ENCODE measurements around the gene CIB1. TPM values are rescaled to one million over a fixed set of nuclear protein-coding genes. Genes with fewer than 3 reads are reported as not detected.

Gene CIB1
- total RNA-seq, 2 experiments from 2014 or later, result 279 to 295 TPM

DNA sequence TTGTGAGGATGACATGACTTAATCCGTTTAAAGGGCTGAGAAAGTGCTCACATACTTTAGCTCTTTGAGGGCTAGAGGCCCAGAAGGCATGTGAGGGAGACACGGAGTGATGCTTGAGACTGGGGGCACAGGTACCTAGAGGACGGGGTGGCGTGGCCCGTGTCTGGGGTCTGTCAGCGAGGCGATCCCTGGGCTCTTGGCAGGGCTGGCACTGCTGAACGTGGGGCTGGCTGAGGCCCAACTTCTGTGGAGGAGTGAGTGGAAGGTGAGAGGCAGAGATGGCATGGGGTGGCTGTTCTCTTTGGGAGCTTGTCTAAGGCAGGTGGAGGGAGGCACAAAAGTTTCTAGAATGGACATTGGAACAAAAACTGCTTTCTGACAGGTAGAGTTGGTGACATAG is 23.1 kb downstream of the CIB1 start:
- TF ChIP-seq, protein P1, sequence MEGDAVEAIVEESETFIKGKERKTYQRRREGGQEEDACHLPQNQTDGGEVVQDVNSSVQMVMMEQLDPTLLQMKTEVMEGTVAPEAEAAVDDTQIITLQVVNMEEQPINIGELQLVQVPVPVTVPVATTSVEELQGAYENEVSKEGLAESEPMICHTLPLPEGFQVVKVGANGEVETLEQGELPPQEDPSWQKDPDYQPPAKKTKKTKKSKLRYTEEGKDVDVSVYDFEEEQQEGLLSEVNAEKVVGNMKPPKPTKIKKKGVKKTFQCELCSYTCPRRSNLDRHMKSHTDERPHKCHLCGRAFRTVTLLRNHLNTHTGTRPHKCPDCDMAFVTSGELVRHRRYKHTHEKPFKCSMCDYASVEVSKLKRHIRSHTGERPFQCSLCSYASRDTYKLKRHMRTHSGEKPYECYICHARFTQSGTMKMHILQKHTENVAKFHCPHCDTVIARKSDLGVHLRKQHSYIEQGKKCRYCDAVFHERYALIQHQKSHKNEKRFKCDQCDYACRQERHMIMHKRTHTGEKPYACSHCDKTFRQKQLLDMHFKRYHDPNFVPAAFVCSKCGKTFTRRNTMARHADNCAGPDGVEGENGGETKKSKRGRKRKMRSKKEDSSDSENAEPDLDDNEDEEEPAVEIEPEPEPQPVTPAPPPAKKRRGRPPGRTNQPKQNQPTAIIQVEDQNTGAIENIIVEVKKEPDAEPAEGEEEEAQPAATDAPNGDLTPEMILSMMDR (IDR thresholded peaks at IDR 0.05), result no peak
- H3K4me3 ChIP-seq (ENCODE audit: low read length), result no peak overlapping the region
- ChIA-PET POLR2A (no interaction called here), CTCF (no interaction called here)
- intact Hi-C loops (cut with DNase I, micrococcal nuclease), result no loop called here
- H3K4me1 Mint-ChIP-seq (ENCODE audit: low read depth), result peaks cover 19% of the 10 kb centered on the region
- H3K27me3 Mint-ChIP-seq, result no peaks in the 10 kb centered on the region
- no peak overlapping the region for H3K27ac ChIP-seq (ENCODE audit: low read depth in 1 of 2, low read length in 2 of 2)
- DNase-seq (no peak), ATAC-seq (ENCODE audit: poor library complexity) (no peak)
- H3K36me3 ChIP-seq (ENCODE audit: insufficient read depth, low read length), result peaks cover 12% of the 10 kb centered on the region
- H3K4me1 ChIP-seq (ENCODE audit: insufficient read depth, low read length), result peaks cover 23% of the 10 kb centered on the region
- no peaks in the 10 kb centered on the region for H3K27me3 ChIP-seq (ENCODE audit: control insufficient read depth in 1 of 2, insufficient read depth in 2 of 2, low read length in 2 of 2)
- no peak overlapping the region for H3K27ac Mint-ChIP-seq
- H3K36me3 Mint-ChIP-seq (ENCODE audit: low read depth), result peaks cover 6% of the 10 kb centered on the region
- H3K9me3 ChIP-seq (ENCODE audit: control insufficient read depth in 1 of 2, insufficient read depth in 1 of 2, low read length in 2 of 2), result no peaks in the 10 kb centered on the region
- H3K9me3 Mint-ChIP-seq, result no peaks in the 10 kb centered on the region
- no peak overlapping the region for H3K4me3 Mint-ChIP-seq

DNA sequence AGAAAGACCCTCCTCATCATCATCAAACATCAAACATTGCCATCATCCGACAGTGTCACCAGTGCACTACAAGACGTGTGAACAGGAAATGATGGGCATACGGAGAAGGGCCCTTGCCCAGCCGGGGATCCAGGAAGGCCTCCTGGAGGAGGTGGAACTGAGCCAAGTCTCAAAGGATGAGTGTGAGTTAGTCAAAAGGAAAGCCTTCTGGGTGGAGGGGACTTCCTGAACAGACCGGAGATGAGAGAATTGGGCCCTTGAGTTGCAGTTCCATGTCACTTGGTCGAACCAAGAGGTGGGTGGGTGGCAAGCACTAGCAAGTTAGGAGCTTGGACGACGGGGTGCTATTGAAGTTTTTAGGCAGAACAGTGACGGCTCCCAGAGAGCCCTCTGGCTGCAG is 24.1 kb downstream of the CIB1 start:
- peaks cover 6% of the 10 kb centered on the region for H3K36me3 Mint-ChIP-seq (ENCODE audit: low read depth)
- H3K4me1 Mint-ChIP-seq (ENCODE audit: low read depth), result peaks cover 19% of the 10 kb centered on the region
- H3K27ac Mint-ChIP-seq, result no peak overlapping the region
- H3K27ac ChIP-seq (ENCODE audit: low read depth in 1 of 2, low read length in 2 of 2), result no peak overlapping the region
- TF ChIP-seq, protein P1 (IDR thresholded peaks at IDR 0.05), result no peak
- no peaks in the 10 kb centered on the region for H3K9me3 Mint-ChIP-seq
- H3K4me3 ChIP-seq (ENCODE audit: low read length), result no peak overlapping the region
- H3K27me3 ChIP-seq (ENCODE audit: control insufficient read depth in 1 of 2, insufficient read depth in 2 of 2, low read length in 2 of 2), result no peaks in the 10 kb centered on the region
- ATAC-seq (ENCODE audit: poor library complexity) (no peak), DNase-seq (no peak)
- no peaks in the 10 kb centered on the region for H3K9me3 ChIP-seq (ENCODE audit: control insufficient read depth in 1 of 2, insufficient read depth in 1 of 2, low read length in 2 of 2)
- no peak overlapping the region for H3K4me3 Mint-ChIP-seq
- intact Hi-C loops (cut with DNase I, micrococcal nuclease), result no loop called here
- H3K27me3 Mint-ChIP-seq, result no peaks in the 10 kb centered on the region
- H3K4me1 ChIP-seq (ENCODE audit: insufficient read depth, low read length), result peaks cover 23% of the 10 kb centered on the region
- H3K36me3 ChIP-seq (ENCODE audit: insufficient read depth, low read length), result peaks cover 12% of the 10 kb centered on the region
- POLR2A ChIA-PET, result no interaction called here
- CTCF ChIA-PET, result no interaction called here

DNA sequence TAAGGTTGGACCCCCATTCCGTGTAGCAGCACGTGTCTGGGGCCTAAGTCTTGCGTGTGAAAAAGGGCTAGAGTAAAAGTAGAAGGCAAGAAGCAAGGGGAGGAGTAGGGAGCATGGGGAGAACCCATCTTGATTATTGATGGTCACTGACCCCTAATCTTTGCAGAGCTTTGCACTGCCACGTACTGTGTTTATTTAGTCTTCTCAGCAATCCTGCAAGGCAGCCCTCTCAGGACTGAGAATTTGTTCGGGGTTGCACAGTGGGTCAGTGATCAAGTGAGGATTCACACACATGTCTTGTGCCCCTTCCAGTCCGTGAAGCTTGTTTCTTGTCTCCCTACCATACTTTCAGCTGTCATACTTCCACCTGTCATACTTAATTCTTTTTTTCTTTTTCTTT is 25.4 kb downstream of the CIB1 start:
- Histone ChIP-seq H3K27me3 (ENCODE audit: control insufficient read depth in 1 of 2, insufficient read depth in 2 of 2, low read length in 2 of 2) (no peaks in the 10 kb centered on the region), H3K9me3 (ENCODE audit: control insufficient read depth in 1 of 2, insufficient read depth in 1 of 2, low read length in 2 of 2) (no peaks in the 10 kb centered on the region), H3K27ac (ENCODE audit: low read depth in 1 of 2, low read length in 2 of 2) (no peak overlapping the region), H3K4me3 (ENCODE audit: low read length) (no peak overlapping the region), H3K4me1 (ENCODE audit: insufficient read depth, low read length) (peaks cover 25% of the 10 kb centered on the region), H3K36me3 (ENCODE audit: insufficient read depth, low read length) (peaks cover 12% of the 10 kb centered on the region)
- TF ChIP-seq, protein P1 (IDR thresholded peaks at IDR 0.05), result no peak
- POLR2A ChIA-PET, result no interaction called here
- CTCF ChIA-PET, result no interaction called here
- Mint-ChIP-seq H3K4me3 (no peak overlapping the region), H3K27ac (no peak overlapping the region), H3K4me1 (ENCODE audit: low read depth) (peaks cover 24% of the 10 kb centered on the region), H3K27me3 (no peaks in the 10 kb centered on the region), H3K9me3 (no peaks in the 10 kb centered on the region), H3K36me3 (ENCODE audit: low read depth) (peaks cover 6% of the 10 kb centered on the region)
- intact Hi-C loops (cut with DNase I, micrococcal nuclease), result no loop called here
- ATAC-seq (ENCODE audit: poor library complexity) (no peak), DNase-seq (no peak)

Measured in CD4-positive, alpha-beta T cell (primary cell).